HL-60/S4 treated with retinoic acid at 250 ng/mL for 4 days and 3 days (cell line): ENCODE measurements around the gene RAD9A.

Source experiments
- in situ Hi-C: fragments of 300-500 bp; cut with MboI; formaldehyde crosslinking; loops from 2 replicates; pipeline ENCODE4 v1.7.0; 2022; ENCODE audit warnings: low sequenced_read_pairs

Gene RAD9A

DNA sequence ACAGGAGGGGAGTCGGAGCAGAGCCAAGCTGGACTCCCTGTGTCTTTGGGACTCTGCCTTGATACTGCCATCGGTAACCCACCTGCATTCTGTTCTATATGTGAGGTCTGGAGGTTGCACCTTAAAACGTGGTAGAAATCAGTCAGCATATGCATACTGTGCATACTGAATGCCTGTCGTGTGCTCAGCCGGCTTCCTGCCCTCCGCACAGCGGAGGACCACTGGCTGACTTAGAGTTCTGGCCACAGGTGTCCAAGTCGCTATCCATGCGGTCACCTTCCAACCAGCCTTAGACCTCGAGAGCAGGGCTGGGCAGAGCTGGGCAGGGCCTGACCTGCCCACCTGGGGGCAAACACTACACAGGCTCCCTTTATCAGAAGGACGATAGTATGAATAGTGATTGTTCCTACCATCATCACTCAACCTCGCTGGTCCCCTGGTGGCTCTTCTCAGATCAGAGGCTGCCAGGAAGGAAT, 15.9 kb downstream of the RAD9A start:
- in situ Hi-C loops, result no loop called here

DNA sequence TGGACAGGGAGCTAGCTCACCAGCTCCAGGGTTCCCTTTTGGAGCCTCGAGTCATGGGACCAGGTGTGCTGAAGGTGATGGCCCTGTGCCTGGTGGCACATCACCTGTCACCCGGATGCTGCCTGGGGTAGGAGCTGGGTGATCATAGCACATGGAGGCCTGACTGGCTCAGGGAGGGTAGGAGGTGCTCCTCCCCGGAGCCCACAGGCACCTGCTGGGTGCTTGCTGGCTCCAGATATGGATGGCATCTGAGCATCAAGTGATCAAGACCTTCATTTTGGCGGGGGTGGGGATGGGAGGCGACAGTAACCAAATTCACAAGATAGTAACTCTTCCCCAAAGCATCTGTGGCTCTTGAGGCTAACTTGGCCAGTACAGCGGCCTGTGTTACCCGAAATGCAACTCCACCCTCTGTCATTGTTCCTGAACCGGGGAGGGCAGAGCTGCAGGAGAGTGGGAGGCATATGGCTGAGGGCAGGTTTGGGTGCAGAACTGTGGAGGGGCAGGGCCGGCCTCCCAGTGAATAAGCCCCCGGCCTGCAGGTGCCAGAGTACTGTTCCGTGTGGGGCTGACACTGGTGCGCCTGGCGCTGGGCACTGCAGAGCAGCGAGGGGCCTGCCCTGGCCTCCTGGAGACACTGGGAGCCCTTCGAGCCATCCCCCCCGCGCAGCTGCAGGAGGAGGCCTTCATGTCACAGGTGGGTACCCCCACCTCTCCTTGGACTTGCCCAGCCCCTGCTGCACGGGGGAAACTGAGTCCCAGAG, 16.8 kb downstream of the RAD9A start:
- in situ Hi-C loops, result no loop called here

DNA sequence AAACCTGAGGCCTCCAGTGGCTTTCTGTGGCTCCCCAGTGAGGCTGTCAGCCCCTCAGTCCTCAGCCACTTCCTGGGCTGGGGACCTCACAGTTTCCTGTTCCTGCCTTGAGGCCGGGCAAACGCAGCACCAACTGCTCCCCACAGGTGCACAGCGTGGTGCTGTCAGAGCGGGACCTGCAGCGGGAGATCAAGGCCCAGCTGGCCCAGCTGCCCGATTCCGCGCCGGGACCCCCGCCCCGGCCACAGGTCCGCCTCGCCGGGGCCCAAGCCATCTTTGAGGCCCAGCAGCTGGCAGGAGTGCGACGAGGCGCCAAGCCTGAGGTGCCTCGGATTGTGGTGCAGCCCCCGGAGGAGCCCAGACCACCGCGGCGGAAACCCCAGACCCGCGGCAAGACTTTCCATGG, 17.5 kb downstream of the RAD9A start:
- in situ Hi-C loops, result no loop called here

DNA sequence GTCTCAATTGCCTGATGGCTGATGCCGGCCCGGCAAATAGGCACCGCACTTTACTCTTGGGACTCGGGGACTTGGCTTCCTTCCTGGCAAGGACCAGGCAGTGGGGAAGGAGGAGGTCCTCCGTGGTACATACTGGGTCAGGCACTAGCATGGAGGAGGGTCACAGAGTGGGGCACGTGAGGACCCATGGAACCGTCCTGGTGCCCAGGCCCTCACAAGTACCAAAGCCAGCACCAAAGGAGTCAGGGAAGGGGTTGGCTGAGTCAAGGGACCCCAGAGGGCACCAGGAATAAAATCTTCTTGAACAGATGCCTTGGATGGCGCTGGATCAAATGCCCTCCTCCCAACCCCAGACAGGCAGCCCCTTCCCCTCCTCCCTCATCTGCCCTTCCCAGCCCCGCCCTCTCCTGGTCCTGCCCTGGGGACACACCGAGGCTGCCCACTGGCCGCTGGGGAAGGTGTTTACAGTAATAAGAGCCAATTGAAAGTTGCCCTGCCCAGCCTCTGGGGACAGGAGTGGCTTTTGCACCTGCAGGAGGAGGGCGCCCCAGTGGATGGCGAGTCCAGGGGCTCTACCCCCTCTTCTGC, 18.1 kb downstream of the RAD9A start:
- in situ Hi-C loops, result no loop called here

DNA sequence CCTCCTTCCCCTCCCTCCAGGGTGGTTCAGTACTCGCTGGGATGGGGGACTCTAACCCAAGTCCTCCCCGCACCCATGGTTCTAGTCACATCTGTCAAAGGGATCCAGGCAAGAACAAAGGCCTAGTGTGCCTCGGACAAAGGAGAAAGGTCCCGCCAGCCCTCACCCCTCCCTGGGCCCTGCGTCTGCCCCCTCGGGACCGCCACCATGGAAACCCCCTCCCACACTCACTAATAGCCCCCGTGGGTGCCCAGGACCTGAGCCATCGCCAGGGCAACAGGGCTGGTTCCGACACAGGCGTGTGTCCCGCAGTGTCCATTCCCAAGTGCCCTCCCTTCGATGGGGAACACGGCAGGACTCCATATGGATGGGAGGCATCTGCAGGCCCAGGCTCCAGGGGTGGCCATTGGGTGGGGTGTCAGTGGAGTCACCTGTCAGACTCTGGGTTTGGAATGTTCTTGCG, 18.6 kb downstream of the RAD9A start:
- in situ Hi-C loops, result no loop called here

DNA sequence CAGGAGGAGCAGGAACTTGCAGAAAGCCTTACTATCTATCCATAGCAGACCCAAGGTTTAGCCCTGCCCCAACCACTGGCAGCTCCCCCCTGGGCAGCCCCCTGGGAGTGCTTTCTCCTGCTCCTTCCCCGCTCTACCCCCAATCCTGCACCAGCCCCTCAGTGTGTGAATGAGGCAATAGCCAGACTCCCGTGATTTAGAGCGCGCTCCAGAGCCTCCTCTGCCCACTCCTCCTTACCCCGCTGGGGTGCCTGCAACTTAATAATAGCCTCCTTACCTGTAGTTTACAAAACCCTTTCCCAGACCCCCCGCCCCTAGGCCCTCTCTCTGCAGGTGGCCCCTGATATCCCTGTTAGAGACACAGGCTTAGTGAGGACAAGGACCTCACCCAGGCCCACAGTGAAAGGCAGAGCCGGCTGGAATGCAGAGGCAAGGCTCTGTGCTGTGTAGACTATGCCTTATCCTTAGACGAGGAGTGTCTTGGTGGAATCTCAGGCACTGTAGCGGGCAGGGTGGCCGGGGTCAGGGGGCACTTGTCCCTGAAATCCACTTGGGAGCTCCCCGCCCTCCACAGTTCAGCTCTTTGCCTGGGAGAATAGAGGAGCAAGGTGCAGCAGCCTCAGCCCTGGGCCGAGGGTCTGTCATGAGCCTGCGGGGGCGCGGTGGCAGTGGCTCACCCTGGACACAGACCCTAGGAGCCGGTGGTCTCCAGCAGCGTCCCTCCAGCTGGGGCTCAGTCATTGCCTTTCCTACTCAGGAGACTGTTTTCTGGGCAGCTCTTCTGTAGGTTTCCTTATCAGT, 19.4 kb downstream of the RAD9A start:
- in situ Hi-C loops, result no loop called here

DNA sequence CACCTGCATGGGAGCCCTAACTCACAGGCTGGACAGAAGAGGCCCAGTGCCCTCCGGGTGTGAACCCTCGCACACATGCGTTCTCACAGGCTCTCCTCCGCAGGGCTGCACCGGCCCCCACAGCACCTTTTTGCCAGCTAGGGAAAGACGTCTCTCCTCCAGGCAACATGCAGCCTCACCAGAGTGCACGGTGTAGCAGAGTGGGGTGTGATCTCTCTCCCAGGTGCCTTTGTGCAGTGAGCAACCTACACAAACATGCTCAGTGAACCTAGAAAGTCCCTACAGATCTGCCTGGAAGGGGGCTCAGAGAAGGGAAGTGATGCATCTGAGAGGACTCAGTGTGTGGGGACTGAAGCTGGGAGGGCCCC, 20.0 kb downstream of the RAD9A start:
- in situ Hi-C loops, result no loop called here

DNA sequence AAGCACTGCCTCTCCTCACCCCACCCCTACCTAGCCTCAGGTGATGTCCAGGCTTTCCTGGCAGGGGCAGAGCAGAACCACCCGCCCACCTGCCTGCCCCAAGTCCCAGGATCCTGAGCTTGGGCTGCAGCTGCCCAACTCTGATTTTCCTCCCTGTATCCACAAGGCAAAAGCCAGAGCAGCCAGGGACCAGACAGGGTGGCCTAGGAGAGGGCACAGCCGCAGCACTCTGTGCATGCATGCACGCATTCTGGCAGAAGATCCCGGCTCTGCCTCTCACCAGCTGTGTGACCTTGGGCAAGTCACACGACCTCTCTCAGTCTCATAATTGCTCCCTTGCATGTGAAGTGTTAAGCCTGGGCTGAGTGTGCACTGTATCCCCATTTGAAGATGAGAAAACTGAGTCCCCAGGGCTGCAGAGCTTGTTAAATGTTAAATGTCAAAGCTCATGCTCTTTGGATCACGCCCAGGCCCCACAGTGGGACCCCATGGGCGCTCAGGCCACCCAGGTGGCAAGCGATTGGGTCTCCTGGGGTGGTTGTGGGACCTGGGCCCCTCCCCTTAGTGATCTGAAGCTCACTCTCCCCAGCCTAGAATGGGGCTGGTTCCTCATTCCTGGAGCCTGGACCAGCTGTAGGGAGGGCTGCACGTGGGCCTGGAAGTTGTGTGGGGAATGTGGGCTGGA, 20.9 kb downstream of the RAD9A start:
- in situ Hi-C loops, result no loop called here

DNA sequence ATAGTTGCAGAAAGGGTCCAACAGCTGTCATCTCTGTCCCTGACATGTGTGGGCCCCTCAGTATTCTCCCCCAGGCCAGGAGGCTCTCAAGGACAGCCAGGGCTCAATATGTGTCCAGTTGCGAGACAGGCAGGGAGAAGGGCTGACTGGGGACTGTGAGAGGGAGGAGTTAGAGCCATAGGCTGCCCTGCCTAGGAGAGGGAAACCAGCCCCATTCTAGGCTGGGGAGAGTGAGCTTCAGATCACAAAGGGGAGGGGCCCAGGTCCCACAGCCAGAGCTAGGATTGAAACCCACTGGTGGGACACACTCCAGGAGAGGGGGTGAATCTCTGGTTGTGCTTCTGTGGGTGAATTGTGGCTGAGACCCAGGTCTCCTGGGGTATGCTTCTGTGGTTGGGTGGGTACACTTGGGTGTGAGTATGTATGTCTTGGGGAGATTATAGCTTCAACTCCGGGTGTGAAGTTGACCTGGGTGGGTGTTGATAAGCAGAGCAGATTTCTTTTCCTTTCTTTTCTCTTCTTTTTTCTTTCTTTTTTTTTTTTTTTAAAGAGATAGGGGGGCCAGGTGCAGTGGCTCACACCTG, 21.6 kb downstream of the RAD9A start:
- in situ Hi-C loops, result no loop called here

DNA sequence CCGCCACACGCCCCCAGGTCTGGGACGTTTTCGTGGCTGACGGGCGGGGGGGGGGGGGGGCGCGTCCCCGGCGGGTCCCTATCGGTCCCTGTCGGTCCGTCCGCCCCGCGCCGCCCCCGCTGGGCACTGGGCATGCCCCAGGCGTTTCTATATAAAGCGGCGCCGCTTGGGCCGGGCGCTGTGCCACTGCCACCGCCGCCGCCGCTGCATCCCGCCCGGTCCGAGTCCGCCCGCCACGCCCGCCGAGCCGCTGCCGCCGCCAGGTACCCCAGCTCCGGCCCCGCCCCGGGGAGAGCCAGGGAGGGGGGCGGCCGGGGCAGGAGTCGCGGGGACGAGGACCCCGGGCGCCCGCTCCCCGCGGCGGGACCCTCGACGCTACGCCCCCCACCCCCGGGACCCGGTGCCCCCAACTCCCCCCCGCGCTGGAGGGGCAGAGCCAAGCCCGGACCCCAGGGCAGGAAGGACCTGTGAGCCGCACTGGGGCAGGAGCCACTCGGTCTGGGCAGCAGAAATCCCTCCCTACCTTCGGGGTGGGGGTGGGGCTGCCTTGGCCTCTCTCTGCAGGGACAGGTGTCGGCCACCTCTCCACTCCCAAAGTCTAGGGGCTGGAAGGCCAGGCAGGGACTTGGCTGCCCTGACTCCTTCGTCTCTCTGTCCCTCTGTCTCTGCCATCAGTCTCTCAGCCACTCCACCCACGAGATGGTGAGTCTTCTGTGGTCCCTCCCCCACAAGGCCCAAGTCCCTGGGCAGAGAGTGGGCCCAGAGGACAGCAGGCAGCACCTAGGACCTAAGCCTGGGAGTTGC, 23.9 kb downstream of the RAD9A start, which contains the start of gene CARNS1:
CARNS1 (plus strand) TSS at position 178 of the 804 bp plus-strand sequence; CDS start at position 700, 522 bp downstream.
- in situ Hi-C loops, result no loop called here

DNA sequence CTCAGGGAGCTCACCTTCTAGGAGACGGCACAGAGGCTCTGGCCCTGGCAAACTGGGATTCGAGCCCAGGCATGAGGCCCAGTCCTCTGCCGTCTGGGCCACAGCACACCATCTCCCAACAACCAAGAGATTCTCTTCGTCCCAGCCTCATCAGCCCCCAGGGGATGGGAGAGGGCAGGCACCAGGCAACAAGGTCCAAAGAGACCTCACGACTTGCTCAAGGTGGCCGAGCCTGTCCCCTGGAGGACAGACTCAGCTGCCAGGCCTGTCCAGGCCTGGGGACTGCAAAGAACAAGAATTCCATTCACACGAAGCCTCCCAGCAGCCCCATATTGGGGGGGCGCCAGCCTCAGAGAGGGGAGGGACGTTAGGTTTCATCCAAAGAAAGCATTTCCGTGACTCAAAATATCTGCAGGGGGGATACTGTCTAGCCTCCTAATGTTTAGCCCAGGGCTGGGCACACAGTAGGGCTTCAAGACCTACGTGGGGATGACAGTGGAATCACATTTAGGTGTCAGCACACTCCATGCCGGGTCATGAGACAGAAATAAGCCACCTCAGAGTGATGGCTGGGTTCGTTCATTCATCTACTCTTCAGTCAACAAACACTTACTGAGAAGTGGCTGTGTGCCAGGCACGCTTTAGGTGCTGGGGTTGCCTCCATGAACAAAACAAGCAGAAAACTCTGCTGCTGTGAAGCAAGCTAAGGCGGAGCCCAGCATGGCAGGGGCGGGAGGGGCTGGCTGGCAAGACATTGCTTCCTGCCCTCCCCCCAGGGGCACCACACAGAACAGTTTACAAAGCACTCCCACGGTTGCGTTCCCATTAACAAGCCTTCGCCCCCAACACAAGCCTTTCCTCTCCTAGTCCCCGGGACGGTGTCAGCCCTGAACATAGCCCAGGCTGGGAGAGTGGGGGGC, 24.9 kb downstream of the RAD9A start:
- in situ Hi-C loops, result no loop called here

DNA sequence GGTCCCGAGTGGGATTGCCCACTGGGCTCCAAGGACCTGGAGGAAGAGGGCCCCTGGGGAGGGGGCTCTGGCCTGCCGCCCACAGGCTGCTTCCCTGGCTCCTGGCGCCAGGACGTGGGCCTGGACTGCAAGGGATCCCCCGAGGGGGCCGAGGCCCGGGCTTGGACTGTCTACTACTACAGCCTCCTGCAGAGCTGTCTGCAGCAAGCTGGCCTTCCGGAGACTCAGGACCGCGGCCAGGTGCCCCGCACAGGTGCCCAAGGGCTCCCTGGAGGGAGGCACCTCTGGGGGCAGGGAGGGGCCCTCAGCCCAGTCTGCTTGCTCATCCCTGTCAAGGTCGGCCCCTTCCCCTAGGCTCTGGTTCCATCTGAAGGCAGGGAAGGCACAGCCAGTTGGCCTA, 25.6 kb downstream of the RAD9A start:
- in situ Hi-C loops, result no loop called here

DNA sequence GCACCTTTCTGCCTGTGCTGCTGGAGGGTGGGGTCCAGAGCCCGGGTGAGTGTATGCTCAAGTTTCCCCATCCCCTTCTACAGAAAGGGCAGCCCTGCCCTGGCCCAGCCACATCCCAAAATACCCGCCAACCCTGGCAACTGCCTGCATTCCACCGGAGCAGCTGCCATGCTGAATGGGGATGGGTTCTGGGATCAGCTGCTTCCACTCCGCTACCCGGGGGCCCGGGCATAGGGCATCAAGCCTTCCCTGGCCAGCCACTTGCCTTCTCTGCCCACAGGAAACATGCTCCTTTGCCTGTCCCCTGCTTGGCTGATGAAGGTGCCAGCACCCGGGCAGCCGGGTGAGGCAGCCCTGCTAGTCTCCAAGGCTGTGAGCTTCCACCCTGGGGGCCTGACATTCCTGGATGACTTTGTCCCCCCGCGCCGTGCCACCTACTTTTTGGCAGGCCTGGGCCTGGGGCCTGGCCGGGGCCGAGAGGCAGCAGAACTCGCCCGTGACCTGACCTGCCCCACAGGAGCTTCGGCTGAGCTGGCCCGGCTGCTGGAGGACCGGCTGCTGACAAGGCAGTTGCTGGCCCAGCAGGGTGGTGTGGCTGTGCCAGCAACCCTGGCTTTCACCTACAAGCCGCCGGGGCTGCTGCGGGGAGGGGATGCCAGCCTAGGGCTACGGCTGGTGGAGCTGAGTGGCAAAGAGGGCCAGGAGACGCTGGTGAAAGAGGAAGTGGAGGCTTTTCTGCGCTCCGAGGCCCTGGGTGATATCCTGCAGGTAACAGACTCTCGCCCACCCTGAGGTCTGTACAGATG, 26.9 kb downstream of the RAD9A start:
- in situ Hi-C loops, result no loop called here

DNA sequence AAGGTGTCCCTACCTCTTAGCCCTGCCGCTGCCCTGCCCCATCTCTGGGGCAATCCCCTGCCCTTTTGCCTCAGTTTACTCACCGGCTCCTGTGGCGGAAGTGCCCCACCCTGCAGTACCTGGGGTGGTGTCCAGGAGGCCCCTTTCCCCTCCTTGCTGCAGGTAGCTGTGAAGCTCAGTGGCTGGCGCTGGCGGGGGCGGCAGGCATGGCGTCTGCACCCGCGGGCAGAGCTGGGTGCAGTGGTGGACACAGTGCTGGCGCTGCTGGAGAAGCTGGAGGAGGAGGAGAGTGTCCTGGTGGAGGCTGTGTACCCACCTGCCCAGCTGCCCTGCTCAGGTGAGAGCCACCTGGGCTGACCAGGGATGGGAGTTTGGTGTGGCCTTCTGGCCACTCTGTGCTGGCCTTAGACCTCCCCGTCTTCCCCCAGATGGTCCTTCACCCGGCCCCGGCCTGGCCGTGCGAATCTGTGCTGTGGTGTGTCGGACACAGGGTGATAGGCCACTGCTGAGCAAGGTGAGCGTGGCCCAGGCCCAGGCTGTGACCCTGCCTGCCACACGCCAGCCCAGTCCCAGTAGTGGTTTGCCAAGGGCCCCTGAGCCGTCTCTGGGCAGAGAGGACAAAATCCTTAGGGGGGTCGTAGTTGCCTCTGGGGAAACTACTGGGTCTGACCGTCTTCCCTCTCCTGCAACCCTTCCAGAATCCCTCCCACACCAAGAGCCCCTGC, 27.7 kb downstream of the RAD9A start:
- in situ Hi-C loops, result no loop called here

DNA sequence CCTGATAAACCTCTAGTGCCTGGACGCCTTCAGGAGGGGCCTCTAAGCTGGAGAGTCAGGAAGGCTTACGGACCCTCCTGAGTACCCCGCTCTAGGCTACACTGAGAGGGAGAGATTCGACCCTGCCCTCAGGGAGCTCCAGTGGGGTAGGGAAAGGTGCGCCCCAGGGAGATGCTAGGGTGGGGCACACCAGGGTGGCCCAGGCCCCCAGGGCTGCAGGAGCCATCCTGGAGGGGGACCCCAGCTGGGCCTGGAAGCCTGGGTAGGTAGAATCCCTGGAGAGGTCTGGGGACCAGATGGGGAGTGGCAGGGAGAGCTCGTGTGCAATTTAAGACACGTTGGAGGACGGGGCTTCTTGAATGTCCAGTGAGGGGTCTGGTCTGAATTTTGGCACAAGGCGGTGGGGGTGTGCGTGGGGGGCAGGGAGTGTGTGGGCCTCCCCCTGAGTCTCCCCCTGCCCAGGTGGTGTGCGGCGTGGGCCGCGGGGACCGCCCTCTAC, 28.4 kb downstream of the RAD9A start:
- in situ Hi-C loops, result no loop called here

DNA sequence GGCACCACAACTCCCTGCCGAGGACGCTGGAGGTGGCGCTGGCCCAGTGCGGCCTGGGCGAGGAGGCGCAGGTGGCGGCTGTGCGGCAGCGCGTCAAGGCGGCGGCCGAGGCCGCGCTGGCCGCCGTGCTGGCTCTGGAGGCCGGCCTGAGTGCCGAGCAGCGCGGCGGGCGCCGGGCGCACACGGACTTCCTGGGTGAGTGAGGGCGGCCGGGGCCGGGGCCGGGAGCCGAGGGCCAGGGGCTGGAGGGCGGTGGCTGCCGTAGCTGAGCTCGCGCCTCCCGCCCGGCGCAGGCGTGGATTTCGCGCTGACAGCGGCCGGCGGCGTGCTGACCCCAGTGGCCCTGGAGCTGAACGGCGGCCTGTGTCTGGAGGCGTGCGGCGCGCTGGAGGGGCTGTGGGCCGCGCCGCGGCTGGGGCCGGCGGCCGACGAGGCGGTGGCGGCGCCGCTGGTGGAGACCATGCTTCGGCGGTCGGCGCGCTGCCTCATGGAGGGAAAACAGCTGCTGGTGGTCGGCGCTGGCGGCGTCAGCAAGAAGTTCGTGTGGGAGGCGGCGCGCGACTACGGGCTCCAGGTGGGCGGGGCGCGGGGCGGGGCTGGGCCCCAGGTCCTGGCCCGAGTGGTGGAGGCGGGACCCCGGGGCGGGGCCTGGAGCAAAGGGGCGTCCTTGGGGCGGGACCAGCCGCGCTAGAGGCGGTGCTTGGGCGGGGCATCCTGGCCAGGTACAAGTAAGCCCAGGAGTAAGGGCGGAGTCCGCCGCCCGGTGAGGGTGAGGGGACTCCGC, 29.1 kb downstream of the RAD9A start:
- in situ Hi-C loops, result no loop called here
